GM19463 (cell line): ENCODE results near the gene MUC12.

Experiments used
- ATAC-seq: cut with Tn5 transposase; IDR thresholded peaks from one replicate; pipeline ENCODE4 v1.9.1; 2021; ENCODE audit warnings: mild to moderate bottlenecking, moderate library complexity; ENCODE audit not compliant: unreplicated experiment

MUC12 gene

GRCh38 chr7:100952641-100953040 lies 16.7 kb upstream of the MUC12 start:
- ATAC-seq: no peak

- no peak for ATAC-seq
Observed at GRCh38 chr7:100957832-100958421, 11.4 kb upstream of the MUC12 start.

DNA sequence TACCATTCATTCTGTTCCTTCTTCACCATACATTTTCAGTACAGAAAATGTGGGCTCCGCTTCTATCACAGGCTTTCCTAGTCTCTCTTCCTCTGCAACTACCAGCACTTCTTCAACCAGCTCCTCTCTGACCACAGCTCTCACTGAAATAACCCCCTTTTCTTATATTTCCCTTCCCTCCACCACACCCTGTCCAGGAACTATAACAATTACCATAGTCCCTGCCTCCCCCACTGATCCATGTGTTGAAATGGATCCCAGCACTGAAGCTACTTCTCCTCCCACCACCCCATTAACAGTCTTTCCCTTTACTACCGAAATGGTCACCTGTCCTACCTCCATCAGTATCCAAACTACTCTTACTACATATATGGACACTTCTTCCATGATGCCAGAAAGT lies 9.5 kb upstream of the MUC12 start:
- ATAC-seq: no peak

GRCh38 chr7:100962537-100962936 lies 6.8 kb upstream of the MUC12 start:
- no peak for ATAC-seq

GRCh38 chr7:100963386-100963785 lies 6.0 kb upstream of the MUC12 start:
- ATAC-seq: no peak

GRCh38 chr7:100963874-100964273 lies 5.5 kb upstream of the MUC12 start:
- no peak for ATAC-seq

DNA sequence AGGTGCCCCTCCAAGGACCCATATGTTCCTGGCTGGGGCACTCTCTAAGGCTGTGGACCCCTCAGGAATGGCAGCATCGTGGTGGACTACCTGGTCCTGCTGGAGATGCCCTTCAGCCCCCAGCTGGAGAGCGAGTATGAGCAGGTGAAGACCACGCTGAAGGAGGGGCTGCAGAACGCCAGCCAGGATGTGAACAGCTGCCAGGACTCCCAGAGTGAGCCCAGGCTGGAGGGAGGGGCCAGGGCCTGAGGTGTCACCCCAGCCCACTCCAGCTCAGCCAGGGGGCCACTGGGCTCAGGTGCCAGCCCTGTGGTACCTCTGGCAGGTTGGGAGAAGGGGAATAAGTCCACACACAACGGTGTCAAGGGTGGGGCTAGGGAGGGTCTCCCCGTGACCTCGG lies 4.7 kb upstream of the MUC12 start:
- ATAC-seq: no peak

GRCh38 chr7:100965045-100965722 lies 4.2 kb upstream of the MUC12 start:
- no peak for ATAC-seq

- ATAC-seq: peak; percentile 62
Observed at GRCh38 chr7:100965723-100966541, 3.4 kb upstream of the MUC12 start.

GRCh38 chr7:100966542-100967291 lies 2.6 kb upstream of the MUC12 start:
- peak; percentile 12 for ATAC-seq

- ATAC-seq: no peak
Observed at GRCh38 chr7:100967292-100967863, 2.0 kb upstream of the MUC12 start.

GRCh38 chr7:100968031-100968430 lies 1.3 kb upstream of the MUC12 start:
- no peak for ATAC-seq

DNA sequence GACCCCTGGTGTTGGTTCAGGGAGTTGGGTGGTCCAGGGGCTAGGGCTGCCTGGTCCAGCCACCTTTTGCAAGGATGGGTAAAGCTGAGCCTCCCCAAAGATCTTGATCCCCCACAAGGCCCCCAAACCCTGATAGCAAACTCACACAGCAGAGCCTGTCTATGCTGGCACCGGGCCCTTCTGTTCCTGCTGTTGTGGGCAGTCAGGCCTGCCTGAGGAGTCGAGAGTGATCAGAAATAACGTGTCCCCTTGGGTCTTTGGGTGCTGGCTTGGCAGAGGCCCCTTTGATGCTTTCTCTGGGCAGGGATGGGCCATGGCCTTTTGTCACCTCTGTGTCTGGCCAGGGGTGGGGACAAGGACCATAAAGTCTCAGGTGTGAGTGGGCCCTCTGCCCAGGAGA lies 715 bp upstream of the MUC12 start:
- ATAC-seq: no peak

DNA sequence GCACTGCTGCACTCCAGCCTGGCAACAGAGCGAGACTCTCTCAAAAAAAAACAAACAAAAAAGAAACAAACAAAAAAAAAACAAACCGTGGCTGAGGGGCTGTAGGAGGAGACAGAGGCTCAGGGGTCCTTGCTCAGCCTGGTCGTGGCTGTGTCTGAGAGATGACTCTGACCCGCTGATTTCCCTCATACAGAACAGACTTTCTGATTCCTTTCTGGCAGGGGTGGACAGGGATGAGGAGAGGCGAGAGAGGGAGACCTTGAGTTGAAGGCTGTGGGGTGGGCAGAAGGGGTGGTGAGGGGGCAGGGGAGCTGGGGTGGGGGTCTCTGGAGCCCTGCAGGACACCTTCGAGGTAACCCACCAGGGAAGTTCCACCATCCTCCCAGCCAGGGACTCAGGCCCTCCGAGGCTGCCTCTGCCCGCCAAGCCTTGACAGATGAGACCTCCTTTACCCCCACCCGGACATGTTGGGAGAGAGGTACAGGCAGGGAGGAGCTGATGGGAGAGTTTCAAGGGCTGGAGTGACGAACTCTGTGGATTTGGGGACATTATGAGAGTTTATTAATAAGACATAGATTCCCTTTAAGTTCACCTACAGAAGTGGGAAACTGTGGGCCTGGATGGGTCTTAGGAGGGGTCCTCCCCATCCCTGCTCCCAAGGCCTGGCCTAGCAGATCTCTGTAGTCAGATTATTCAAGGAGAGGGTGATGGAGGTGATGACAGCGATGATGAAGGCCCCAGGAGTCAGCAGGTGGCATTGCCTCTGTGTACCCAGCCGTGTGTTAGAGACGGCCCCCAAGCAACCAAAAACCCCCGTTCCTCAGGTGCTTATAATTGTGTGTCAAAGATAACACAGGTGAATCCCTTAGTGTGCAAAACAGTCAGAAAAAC lies 2.0 kb downstream of the MUC12 start:
- no peak for ATAC-seq

DNA sequence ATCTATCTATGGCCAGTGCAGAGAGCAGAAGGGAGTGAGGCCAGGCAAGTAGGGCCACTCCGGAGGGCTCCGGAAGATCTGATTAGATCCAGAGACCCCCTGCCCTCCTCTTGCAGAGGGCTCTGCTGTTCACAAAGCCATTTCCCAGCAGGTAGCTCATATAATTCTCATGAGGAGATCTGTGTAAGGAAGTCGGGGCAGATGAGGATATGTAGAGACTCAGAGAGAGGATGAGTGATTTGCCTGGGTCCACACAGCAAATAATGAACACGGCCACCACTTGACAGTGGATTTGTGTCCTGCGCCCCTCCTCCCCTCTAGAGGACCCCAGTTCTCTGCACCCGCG lies 2.6 kb downstream of the MUC12 start:
- no peak for ATAC-seq

DNA sequence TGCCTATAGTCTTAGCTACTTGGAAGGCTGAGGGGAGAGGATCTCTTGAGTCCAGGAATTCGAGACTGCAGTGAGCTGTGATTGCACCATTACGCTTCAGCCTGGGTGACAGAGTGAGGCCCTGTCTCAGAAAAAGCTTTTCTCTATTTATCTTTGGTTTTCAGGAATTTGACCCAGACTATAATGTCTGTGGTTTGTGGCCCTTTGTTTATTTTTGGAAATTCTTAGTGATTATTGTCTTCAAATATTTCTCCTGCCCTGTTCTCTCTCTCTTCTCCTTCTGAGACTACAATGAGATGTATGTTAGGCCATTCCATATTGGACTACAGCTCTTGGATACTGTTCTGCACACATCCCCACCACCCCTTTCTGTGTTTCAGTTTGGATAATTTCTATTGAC lies 4.7 kb downstream of the MUC12 start:
- ATAC-seq: no peak

- no peak for ATAC-seq
Observed at GRCh38 chr7:100975371-100975821, 6.0 kb downstream of the MUC12 start.

- no peak for ATAC-seq
Observed at GRCh38 chr7:100978300-100978699, 8.9 kb downstream of the MUC12 start.

DNA sequence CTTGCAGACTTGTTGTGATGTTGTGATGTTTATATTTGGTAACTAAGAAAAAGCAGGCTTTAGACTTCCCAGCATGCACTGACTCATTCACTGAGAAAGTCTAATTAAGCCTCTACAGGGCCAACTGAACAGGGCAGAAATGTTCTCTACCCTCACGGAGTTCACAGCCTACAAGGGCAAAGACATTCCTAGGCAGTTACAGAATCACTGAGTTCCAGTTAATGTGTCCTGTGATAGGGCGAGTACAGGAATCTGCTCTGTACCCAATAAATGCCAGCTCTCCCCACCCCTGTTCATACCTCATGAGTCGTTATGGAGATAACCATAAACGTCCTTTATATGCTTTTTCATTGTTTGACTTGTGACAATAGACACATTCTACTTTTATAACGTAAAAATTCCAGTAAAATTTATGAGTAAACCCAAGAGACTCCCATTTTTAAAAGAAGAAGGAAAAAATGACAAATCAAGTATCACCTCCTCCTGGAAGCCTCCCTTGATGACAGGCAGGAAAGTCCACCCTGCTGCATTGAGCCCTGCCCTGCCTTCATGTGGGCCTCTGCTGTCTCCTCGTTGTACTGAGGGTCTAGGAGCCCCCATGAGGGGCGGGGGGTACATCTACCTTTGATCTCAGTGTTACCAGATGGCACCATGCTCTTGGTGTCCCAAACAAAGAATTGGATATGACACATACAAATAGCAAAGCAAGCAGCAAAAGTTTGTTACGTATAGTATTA lies 14.3 kb downstream of the MUC12 start:
- no peak for ATAC-seq
